Natural killer cell treated with Interleukin-12 subunit alpha and Interleukin-12 subunit beta and Interleukin-15 and Interleukin-18, amount 100 ng/mL, for 72 hours (primary cell): ENCODE data around the gene ARHGAP21. TPM values are rescaled to one million over a fixed set of nuclear protein-coding genes. Genes with fewer than 3 reads are reported as not detected.
A peak's percentile ranks its signal among the peaks of the same experiment; 100 is the strongest.
"Not testable (repeated sequence)": the region's sequence is repeated elsewhere in the genome, so short reads cannot be mapped to it uniquely, and the experiment has no call there.

Source experiments
- ATAC-seq, 2 donors: fragments of 150-1000 bp; cut with Tn5 transposase in 1 of 2; sonication (Bioruptor Pico), chemical (Tn5 transposase) in 1 of 2; 2 replicates each; pipeline ENCODE4 v1.10.0; 2021
- DNase-seq: peaks from one replicate; pipeline ENCODE4 v3.0.0; 2022; ENCODE audit warnings: low spot score
- H3K27ac Mint-ChIP-seq, 2 donors: 1 replicate in 1 of 2; 2 replicates in 1 of 2; pipeline ENCODE4 v1.8.0; 2022; ENCODE audit warnings: mixed read lengths in 2 of 2, mild to moderate bottlenecking in 1 of 2, moderate library complexity in 1 of 2
- H3K27me3 Mint-ChIP-seq, 2 donors: 1 replicate in 1 of 2; 2 replicates in 1 of 2; pipeline ENCODE4 v1.8.0; 2022; ENCODE audit warnings: mixed read lengths in 2 of 2
- H3K36me3 Mint-ChIP-seq: one replicate; pipeline ENCODE4 v1.8.0; 2022; ENCODE audit warnings: mixed read lengths
- H3K4me1 Mint-ChIP-seq, 2 donors: 1 replicate in 1 of 2; 2 replicates in 1 of 2; pipeline ENCODE4 v1.8.0; 2022; ENCODE audit warnings: low read depth in 2 of 2, mixed read lengths in 2 of 2, mild to moderate bottlenecking in 1 of 2
- H3K4me3 Mint-ChIP-seq: one replicate; pipeline ENCODE4 v1.8.0; 2022; ENCODE audit warnings: mixed read lengths
- H3K9me3 Mint-ChIP-seq: 2 replicates; pipeline ENCODE4 v1.8.0; 2022; ENCODE audit warnings: mixed read lengths
- total RNA-seq, 2 donors: library from RNA; stranded (reverse); gene quantifications; one replicate each; pipeline ENCODE4 v1.2.3, GENCODE V29; 2022

ARHGAP21 gene
- total RNA-seq, 2 donors from 2014 or later: 25.7 to 34.7 TPM

DNA sequence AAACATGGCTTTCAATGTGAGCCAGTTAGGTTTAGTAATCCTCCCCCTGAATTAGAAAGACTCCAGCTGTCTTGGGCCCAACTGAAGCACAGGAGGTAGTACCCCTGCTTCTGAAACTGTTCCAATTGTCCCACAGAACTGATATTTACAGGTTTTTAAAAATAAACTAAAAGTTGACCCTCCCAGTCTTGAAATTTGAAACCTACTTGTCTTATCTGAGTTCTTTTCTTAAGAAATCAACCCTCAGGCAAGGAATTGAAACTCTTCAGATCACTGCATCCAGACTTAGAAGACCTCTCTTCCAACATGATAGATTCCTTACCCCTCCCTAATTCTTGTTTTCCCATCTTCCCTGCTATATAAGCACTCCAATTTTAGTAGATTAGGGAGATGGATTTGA lies 13.3 kb upstream of the ARHGAP21 start:
- no peaks in the 10 kb centered on the region for H3K4me1 Mint-ChIP-seq
- no peak overlapping the region for H3K27ac Mint-ChIP-seq
- ATAC-seq (no peak), DNase-seq (no peak)
- H3K9me3 Mint-ChIP-seq: no peaks in the 10 kb centered on the region
- H3K4me3 Mint-ChIP-seq: no peak overlapping the region
- H3K36me3 Mint-ChIP-seq: no peaks in the 10 kb centered on the region
- no peaks in the 10 kb centered on the region for H3K27me3 Mint-ChIP-seq

DNA sequence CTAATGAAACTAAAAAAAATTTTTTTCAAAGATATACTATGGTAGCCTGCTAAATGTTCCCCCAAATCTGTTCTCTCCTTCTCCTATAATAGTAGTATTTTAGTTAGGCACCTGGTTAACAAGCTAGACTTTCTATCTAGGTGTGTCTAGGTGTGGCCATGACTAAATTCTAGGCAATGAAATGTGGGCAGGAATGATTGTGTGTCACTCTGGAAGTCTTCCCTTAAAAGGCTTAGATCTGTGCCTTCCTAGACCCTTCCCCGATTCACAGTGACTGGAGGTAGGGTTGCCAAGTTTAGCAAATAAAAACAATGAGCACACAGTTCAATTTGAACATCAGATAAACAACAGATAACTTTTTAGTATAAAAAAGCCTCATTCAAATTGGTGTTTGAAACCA lies 8.3 kb upstream of the ARHGAP21 start:
- no peak overlapping the region for H3K4me3 Mint-ChIP-seq
- no peaks in the 10 kb centered on the region for H3K36me3 Mint-ChIP-seq
- H3K27me3 Mint-ChIP-seq: no peaks in the 10 kb centered on the region
- H3K9me3 Mint-ChIP-seq: no peaks in the 10 kb centered on the region
- ATAC-seq: no peak
- no peak for DNase-seq
- no peaks in the 10 kb centered on the region for H3K4me1 Mint-ChIP-seq
- no peak overlapping the region for H3K27ac Mint-ChIP-seq

- Mint-ChIP-seq H3K36me3 (no peaks in the 10 kb centered on the region), H3K4me1 (no peaks in the 10 kb centered on the region), H3K4me3 (no peak overlapping the region), H3K9me3 (no peaks in the 10 kb centered on the region), H3K27me3 (no peaks in the 10 kb centered on the region), H3K27ac (no peak overlapping the region)
- no peak for DNase-seq
- ATAC-seq: no peak
Observed at GRCh38 chr10:24730811-24731210, 7.1 kb upstream of the ARHGAP21 start.

DNA sequence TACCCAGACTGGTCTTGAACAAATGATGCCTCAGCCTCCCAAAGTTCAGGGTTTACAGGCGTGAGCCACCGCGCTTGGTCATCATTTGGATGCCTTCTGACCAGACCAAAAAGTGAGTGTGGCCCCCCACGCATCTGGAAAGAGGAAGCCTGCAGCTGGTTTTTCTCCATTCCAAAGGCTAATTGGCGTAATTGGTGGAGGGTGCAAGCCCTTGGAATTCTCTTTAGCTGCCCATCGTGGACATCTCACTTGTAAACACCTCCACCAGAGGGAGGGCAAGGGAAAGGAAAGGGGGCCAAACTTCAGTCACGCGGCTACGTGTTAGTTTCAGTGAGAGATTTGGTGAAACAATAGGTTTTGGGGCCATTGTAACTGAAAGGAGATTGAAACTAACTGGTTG lies 4.1 kb upstream of the ARHGAP21 start:
- Mint-ChIP-seq H3K27me3 (no peaks in the 10 kb centered on the region), H3K4me3 (no peak overlapping the region), H3K27ac (no peak overlapping the region), H3K9me3 (no peaks in the 10 kb centered on the region), H3K36me3 (no peaks in the 10 kb centered on the region), H3K4me1 (peaks cover 0 to 2% of the 10 kb centered on the region in 2 donors)
- no peak for ATAC-seq
- no peak for DNase-seq

DNA sequence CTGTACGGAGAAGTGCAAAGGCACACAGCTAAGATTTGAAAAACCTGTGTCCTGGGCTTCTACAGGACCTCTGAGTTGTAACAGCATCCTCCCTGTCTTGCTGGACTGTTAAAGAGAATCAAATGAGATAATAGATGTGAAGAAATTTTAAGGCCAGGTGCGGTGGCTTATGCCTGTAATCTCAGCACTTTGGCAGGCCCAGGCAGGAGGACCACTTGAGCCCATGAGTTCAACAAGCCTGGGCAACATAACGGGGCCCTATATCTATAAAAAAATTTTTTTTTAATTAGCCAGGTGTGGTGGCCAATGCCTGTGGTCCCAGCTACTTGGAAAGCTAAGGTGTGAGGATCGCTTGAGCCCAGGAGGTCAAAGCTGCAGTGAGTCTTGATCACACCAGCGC lies 2.9 kb upstream of the ARHGAP21 start:
- ATAC-seq (no peak), DNase-seq (no peak)
- Mint-ChIP-seq H3K36me3 (no peaks in the 10 kb centered on the region), H3K27ac (no peak overlapping the region), H3K9me3 (no peaks in the 10 kb centered on the region), H3K4me3 (no peak overlapping the region), H3K27me3 (no peaks in the 10 kb centered on the region), H3K4me1 (peaks cover 5 to 7% of the 10 kb centered on the region in 2 donors)

GRCh38 chr10:24726029-24726428 lies 2.3 kb upstream of the ARHGAP21 start:
- not testable (repeated sequence) for H3K27ac Mint-ChIP-seq, H3K9me3 Mint-ChIP-seq, ATAC-seq, H3K4me3 Mint-ChIP-seq, H3K27me3 Mint-ChIP-seq, H3K36me3 Mint-ChIP-seq, DNase-seq
- peaks cover 7 to 10% of the 10 kb centered on the region in 2 donors for H3K4me1 Mint-ChIP-seq

- Mint-ChIP-seq H3K9me3 (no peaks in the 10 kb centered on the region), H3K27me3 (no peaks in the 10 kb centered on the region), H3K4me3 (peak overlapping the region; percentile 87), H3K4me1 (peaks cover 9 to 17% of the 10 kb centered on the region in 2 donors), H3K36me3 (no peaks in the 10 kb centered on the region), H3K27ac (peak overlapping the region; percentile 68 to 84)
- DNase-seq (peak; percentile 97), ATAC-seq (peak; percentile 92 to 94)
Observed at GRCh38 chr10:24724381-24725228, 918 bp upstream of the ARHGAP21 start.

DNA sequence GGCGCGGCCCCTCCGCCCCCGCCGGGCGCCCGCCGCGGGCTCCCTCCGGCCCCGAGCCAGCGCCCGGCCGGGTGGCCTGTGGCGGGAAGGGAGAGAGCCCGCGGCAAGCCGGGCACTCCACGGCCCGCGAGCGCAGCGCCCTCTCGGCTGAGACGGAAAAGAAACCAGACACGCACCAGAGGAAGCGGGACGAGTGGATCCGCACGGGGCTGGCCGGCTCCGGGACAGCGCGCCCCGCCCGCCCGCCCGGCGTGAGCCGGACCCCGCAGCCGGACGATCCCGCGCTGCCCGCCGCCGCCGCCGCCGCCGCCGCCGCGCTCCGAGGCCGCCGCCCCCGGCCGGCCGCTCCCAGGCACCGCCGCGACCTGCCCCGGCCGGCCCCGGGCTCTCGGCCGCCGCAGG lies 300 bp downstream of the ARHGAP21 start:
- Mint-ChIP-seq H3K9me3 (no peaks in the 10 kb centered on the region), H3K36me3 (no peaks in the 10 kb centered on the region), H3K4me1 (peaks cover 9 to 17% of the 10 kb centered on the region in 2 donors), H3K27me3 (no peaks in the 10 kb centered on the region), H3K27ac (no peak overlapping the region), H3K4me3 (peak overlapping the region; percentile 56)
- peak; percentile 28 to 40 for ATAC-seq
- no peak for DNase-seq

GRCh38 chr10:24722676-24723385 lies 856 bp downstream of the ARHGAP21 start:
- Mint-ChIP-seq H3K4me3 (peak overlapping the region; percentile 84), H3K27ac (peak overlapping the region; percentile 69 to 72), H3K9me3 (no peaks in the 10 kb centered on the region), H3K27me3 (no peaks in the 10 kb centered on the region), H3K36me3 (no peaks in the 10 kb centered on the region), H3K4me1 (peaks cover 9 to 17% of the 10 kb centered on the region in 2 donors)
- ATAC-seq: peak; percentile 36 to 40
- DNase-seq: peak; percentile 61

DNA sequence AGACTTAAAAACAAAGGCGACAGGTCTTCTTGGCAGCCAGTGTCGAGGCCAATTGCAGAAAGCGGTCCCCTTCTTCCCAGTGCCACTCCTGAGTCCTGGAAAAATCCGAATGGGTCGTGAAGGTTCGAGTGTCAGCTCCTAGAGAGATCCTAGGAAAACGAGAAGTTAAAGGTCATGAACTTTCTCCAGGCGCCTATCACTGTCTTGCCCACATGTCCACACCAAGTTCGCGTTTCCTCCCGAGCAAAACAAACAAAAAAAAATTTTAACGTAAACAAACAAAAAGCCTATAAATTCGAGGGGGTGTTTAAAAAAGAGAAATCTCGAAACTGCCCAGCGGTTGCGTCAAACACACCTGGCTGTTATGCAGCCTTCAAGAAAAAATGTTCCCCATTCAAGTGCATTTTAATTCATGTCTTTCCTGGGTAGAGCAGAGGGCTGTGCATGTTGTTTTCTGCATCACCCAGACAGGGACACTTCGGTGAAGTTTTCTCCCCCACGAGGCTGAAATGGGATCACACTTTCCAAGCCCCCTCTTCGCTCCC lies 1.5 kb downstream of the ARHGAP21 start:
- ATAC-seq: no peak
- Mint-ChIP-seq H3K4me3 (peak overlapping the region; percentile 84), H3K27ac (peak overlapping the region; percentile 69 to 72), H3K36me3 (no peaks in the 10 kb centered on the region), H3K27me3 (no peaks in the 10 kb centered on the region), H3K4me1 (peaks cover 9 to 17% of the 10 kb centered on the region in 2 donors), H3K9me3 (no peaks in the 10 kb centered on the region)
- no peak for DNase-seq

GRCh38 chr10:24721229-24722106 lies 2.2 kb downstream of the ARHGAP21 start:
- Mint-ChIP-seq H3K27me3 (no peaks in the 10 kb centered on the region), H3K36me3 (no peaks in the 10 kb centered on the region), H3K4me3 (peak overlapping the region; percentile 84), H3K27ac (peak overlapping the region; percentile 69 to 72), H3K4me1 (peaks cover 9 to 17% of the 10 kb centered on the region in 2 donors), H3K9me3 (no peaks in the 10 kb centered on the region)
- ATAC-seq: no peak
- no peak for DNase-seq

- H3K36me3 Mint-ChIP-seq: no peaks in the 10 kb centered on the region
- no peak overlapping the region for H3K27ac Mint-ChIP-seq
- DNase-seq: no peak
- H3K4me3 Mint-ChIP-seq: no peak overlapping the region
- no peak for ATAC-seq
- H3K9me3 Mint-ChIP-seq: no peaks in the 10 kb centered on the region
- peaks cover 9 to 17% of the 10 kb centered on the region in 2 donors for H3K4me1 Mint-ChIP-seq
- H3K27me3 Mint-ChIP-seq: no peaks in the 10 kb centered on the region
Observed at GRCh38 chr10:24720096-24720495, 3.6 kb downstream of the ARHGAP21 start.

DNA sequence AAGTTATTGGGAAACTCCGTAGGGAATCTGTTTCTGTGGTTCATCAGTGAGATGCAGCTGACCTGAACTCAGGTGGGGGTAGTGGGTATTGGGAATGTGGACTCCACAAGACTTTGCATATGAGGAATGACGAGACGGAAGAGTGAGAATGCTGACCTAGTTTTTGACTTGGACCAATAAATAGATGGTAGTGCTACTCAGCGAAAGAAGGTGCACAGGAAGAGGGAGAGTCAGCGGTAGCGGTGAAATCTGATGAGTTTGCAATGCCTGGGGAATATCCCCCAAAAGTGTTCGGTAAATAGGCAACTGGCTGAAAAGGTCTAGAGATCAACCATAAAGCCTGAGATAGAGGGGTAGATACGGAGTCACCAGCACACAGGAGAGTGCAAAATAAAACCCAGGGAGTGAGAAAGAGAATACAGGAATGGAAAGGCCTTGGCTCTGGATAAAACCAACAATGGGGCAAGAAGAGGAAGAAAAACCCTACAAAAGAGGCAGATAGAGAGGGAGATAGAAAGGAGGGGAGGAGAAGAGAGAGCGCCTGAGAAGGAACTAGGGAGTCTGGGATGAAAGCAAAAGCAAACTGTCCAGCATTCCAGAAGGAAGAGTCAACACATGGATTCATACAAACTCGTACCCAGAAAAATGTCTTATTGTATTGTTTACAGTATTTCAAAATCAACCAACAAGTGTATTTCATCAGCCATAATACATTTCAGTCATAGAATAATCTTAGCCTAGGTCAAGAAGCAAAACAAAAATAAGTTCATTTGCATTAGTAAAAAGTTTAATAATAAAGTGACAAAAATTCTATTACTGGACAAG lies 5.4 kb downstream of the ARHGAP21 start:
- Mint-ChIP-seq H3K27ac (no peak overlapping the region), H3K9me3 (no peaks in the 10 kb centered on the region), H3K36me3 (no peaks in the 10 kb centered on the region), H3K4me1 (peaks cover 9 to 17% of the 10 kb centered on the region in 2 donors), H3K27me3 (no peaks in the 10 kb centered on the region), H3K4me3 (no peak overlapping the region)
- no peak for DNase-seq
- no peak for ATAC-seq
